RWPE1 (cell line): ENCODE measurements around the gene SLC7A6.
A peak's percentile ranks its signal among the peaks of the same experiment; 100 is the strongest.

Experiments
- CTCF ChIA-PET: fragments of 350-600 bp; sonication (Branson Sonifier 250); formaldehyde crosslinking; extraction: SDS; loops from one replicate; lab custom pipeline; 2021; lab: Yijun Ruan, JAX
- POLR2A ChIA-PET: fragments of 400-600 bp; formaldehyde crosslinking; extraction: SDS; loops from one replicate; lab custom pipeline; 2020; ENCODE audit warnings: antibody characterized with exemption; ENCODE audit not compliant: low non-redundant PET; lab: Yijun Ruan, JAX
- DNase-seq: peaks from one replicate; pipeline ENCODE4 v3.0.0; 2012; ENCODE audit warnings: low spot score
- H3K27ac ChIP-seq: fragments of 450-650 bp; 2 replicates; pipeline ENCODE4 v1.5.1; 2017
- TF ChIP-seq, protein P1 (sequence below): fragments of 450-650 bp; conservative IDR thresholded peaks from 2 replicates; pipeline ENCODE4 v1.5.1; 2017; ENCODE audit warnings: low read depth, mild to moderate bottlenecking

Gene SLC7A6

DNA sequence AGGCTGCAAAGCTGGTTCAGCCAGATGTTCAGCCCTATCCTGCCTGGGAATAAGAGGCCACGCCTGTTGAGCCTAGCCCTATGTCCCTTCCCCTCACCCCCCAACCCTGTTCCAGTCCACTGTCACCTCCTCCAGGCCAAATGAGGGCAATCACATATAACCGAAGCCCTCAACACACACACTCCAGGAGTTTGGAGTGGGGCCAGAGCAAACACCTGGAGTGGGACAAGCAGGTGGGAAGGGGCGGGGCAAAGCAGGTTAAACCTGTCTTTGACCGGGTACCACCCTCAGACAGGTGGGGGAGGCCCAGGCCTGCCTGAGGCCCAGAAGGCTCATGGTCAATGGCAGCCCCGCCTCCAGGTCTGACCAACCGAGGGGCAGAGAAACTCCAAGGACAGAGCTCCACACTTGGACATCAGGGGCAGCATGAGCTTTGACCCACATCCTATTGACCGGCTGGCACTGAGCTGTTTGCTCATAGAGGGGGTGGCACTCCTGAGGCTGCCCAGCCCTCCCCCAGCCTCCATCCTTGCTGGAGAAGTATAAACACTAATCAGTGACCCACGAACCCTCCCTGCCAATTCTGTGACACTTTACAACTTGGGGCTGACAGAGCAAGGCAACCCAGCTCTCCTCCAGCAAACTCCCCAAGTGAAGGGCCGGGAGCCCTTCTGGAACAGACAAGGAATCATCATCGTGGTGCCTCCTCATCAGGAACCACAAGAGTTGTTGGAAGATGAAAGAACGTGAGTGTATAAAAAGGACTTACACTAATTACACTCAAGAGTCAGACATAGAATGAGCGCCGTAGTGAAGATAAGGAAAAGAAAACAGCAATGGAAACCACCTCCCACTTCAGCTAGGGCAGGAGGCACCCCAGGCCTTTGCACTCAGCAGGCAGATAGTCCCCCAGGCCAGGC lies 29.9 kb upstream of the SLC7A6 start:
- CTCF ChIA-PET: interaction anchor here (0.6 to 0.8 kb wide), 2 partner anchors 76 to 252 kb away, joined by 3 read pairs; no protein-coding TSS in a partner anchor
- TF ChIP-seq, protein P1, sequence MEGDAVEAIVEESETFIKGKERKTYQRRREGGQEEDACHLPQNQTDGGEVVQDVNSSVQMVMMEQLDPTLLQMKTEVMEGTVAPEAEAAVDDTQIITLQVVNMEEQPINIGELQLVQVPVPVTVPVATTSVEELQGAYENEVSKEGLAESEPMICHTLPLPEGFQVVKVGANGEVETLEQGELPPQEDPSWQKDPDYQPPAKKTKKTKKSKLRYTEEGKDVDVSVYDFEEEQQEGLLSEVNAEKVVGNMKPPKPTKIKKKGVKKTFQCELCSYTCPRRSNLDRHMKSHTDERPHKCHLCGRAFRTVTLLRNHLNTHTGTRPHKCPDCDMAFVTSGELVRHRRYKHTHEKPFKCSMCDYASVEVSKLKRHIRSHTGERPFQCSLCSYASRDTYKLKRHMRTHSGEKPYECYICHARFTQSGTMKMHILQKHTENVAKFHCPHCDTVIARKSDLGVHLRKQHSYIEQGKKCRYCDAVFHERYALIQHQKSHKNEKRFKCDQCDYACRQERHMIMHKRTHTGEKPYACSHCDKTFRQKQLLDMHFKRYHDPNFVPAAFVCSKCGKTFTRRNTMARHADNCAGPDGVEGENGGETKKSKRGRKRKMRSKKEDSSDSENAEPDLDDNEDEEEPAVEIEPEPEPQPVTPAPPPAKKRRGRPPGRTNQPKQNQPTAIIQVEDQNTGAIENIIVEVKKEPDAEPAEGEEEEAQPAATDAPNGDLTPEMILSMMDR: no peak
- POLR2A ChIA-PET: interaction anchor here (1.4 kb wide), 1 partner anchor 149 kb away, joined by 3 read pairs; the partner anchor contains the start of gene NFATC3
- peak; percentile 71 for DNase-seq
- H3K27ac ChIP-seq: peak overlapping the region; percentile 96

DNA sequence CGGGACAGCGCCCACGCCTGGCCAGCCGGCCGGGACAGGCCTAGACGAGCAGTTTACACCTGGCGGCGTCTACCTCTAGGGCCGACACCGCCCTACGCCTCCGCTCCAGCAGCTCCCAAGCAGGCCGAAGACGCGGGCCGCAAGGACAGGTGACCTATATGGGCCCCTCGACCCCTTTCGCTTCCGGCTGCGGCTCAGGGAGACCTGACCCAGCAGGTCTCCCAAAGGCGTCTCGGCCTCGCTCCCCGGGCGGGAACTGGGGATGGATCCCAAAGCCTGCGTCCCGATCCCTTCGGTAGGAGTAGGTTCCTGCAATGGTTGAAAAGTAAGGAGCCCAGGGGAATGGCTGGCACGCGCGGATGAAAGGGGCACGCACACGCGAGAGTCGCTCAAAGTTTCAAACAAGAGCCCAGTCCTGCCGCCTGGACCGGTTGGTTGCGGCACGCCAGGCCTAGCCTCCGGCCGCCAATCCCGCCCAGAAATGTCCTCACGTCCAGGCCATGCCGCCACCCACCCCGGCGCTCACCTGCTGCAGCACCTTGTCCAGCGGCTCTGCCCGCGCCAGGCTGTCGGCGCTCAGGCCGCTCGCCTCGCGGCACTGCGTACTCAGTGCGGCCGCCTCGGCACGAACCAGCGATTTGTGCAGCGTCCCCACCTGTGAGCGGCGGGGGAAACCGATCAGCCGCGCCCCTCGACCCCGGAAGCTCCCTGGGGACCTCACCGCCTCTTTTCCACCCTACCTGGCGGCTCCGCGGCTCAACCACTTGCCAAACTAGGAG lies 29.0 kb upstream of the SLC7A6 start:
- DNase-seq: peak; percentile 44

GRCh38 chr16:68235887-68236136 lies 28.5 kb upstream of the SLC7A6 start, which contains the start of gene ESRP2:
Gene ESRP2 (minus strand): TSS chr16:68236127. CDS start chr16:68236045, 82 bp downstream.
- DNase-seq: no peak
- peak within 1 kb of the TSS; percentile 96 for H3K27ac ChIP-seq
- POLR2A ChIA-PET: interaction anchor here (0.5 to 0.6 kb wide), 2 partner anchors 36 to 87 kb away, joined by 3 to 4 read pairs; no protein-coding TSS in a partner anchor
- TF ChIP-seq, protein P1: no peak
- CTCF ChIA-PET: no interaction called here

More for the DNA sequence above, 29.0 kb upstream of the SLC7A6 start:
- ChIA-PET POLR2A (interaction anchor here (0.5 to 0.6 kb wide), 2 partner anchors 36 to 87 kb away, joined by 3 to 4 read pairs; no protein-coding TSS in a partner anchor), CTCF (interaction anchor here (0.6 to 0.8 kb wide), 2 partner anchors 75 to 251 kb away, joined by 3 read pairs; no protein-coding TSS in a partner anchor)
- peak overlapping the region; percentile 96 for H3K27ac ChIP-seq
- TF ChIP-seq, protein P1: peak; percentile 41; the same call in 1 of the 2 replicates

- peak; percentile 88 for DNase-seq
- H3K27ac ChIP-seq: peak overlapping the region; percentile 96
- POLR2A ChIA-PET: interaction anchor here (0.5 to 1.8 kb wide), 5 partner anchors 28 to 1094 kb away, joined by 3 to 9 read pairs (median 4); partner anchors contain the start of genes PRMT7, SLC7A6 and SLC7A6OS
- TF ChIP-seq, protein P1: no peak
- CTCF ChIA-PET: interaction anchor here (0.7 kb wide), 1 partner anchor 24 kb away, joined by 3 read pairs; no protein-coding TSS in a partner anchor
Observed at GRCh38 chr16:68236137-68236825, 28.0 kb upstream of the SLC7A6 start.

GRCh38 chr16:68236826-68237242 lies 27.5 kb upstream of the SLC7A6 start:
- TF ChIP-seq, protein P1: no peak
- CTCF ChIA-PET: interaction anchor here (0.7 to 1.1 kb wide), 3 partner anchors 25 to 92 kb away, joined by 3 to 5 read pairs (median 3); partner anchors contain the start of gene SLC7A6
- DNase-seq: peak; percentile 25
- peak overlapping the region; percentile 96 for H3K27ac ChIP-seq
- POLR2A ChIA-PET: interaction anchor here (0.6 to 1.8 kb wide), 3 partner anchors 27 to 1093 kb away, joined by 3 to 9 read pairs (median 5); partner anchors contain the start of genes PRMT7, SLC7A6 and SLC7A6OS
